Lower lobe of right lung (tissue), 2 donors: ENCODE data around the gene YTHDF1. TPM values are rescaled to one million over a fixed set of nuclear protein-coding genes. Genes with fewer than 3 reads are reported as not detected.

Experiments
- ATAC-seq, 2 donors: fragments of 200-7000 bp; cut with Tn5 transposase; one replicate each; pipeline ENCODE4 v1.9.1; 2020 to 2022; ENCODE audit warnings: mild to moderate bottlenecking in 2 of 2, moderate library complexity in 2 of 2
- DNase-seq: peaks from one replicate; pipeline ENCODE4 v3.0.0-alpha.2; 2020
- H3K27ac ChIP-seq: fragments of 200-600 bp; one replicate; pipeline ENCODE4 v1.8.0; 2022
- H3K27me3 ChIP-seq: fragments of 200-600 bp; one replicate; pipeline ENCODE4 v1.8.0; 2022; ENCODE audit warnings: low read depth
- H3K36me3 ChIP-seq: fragments of 200-600 bp; one replicate; pipeline ENCODE4 v1.8.0; 2022; ENCODE audit warnings: mild to moderate bottlenecking
- H3K4me1 ChIP-seq: fragments of 200-600 bp; one replicate; pipeline ENCODE4 v1.8.0; 2022
- H3K4me3 ChIP-seq: fragments of 200-600 bp; one replicate; pipeline ENCODE4 v1.8.0; 2022; ENCODE audit warnings: mild to moderate bottlenecking
- H3K9me3 ChIP-seq: fragments of 200-600 bp; one replicate; pipeline ENCODE4 v1.8.0; 2022
- intact Hi-C: fragments of 100-400 bp; cut with DNase I; formaldehyde crosslinking; loops from one replicate; pipeline ENCODE4 v1.11.0; 2022
- total RNA-seq: library from RNA; stranded (reverse); fragmentation: NEBNext Ultra II Directional; extraction: Animal tissue kit (Norgen Biotek cat#: 25700); gene quantifications from one replicate; pipeline ENCODE4 v1.2.1, GENCODE V29; 2021
- TF ChIP-seq, protein P1 (sequence below): fragments of 200-600 bp; IDR thresholded peaks from one replicate; pipeline ENCODE4 v1.8.0; 2022; ENCODE audit warnings: antibody characterized with exemption, mild to moderate bottlenecking
- donor health status: DM: no; HTN: yes; CAD: no; lungs with severe emphysema.

Gene YTHDF1
- total RNA-seq, 1 donor from 2014 or later, result 33.4 TPM

DNA sequence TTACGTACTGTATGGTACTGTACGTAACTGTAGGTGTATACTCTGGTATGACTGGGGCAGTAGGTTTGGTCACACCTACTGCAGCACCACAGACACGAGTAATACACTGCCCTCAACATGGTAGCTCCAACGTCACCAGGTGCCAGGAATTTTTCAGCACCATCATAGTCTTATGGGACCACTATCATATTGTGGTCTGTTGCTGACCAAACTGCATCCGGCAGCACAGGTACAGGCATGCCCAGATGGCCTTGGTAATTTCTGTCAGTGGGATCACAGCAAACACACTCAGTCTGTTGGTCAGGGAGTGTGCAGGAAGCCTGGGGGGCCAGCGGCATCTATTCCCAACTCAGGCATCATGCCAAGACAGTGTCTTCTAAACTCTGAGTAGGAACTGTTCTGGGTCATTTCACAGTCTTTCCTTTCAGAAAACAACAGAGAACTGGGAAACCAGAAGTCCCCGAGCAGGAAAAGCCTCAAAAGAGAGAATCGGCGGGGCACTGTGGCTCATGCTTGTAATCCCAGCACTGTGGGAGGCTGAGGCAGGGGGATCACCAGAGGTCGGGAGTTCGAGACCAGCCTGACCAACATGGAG lies 5.8 kb downstream of the YTHDF1 start:
- Histone ChIP-seq H3K4me3 (no peak overlapping the region), H3K27ac (no peak overlapping the region), H3K27me3 (no peaks in the 10 kb centered on the region), H3K9me3 (no peaks in the 10 kb centered on the region), H3K4me1 (peaks cover 38% of the 10 kb centered on the region), H3K36me3 (peaks cover 91% of the 10 kb centered on the region)
- TF ChIP-seq, protein P1, sequence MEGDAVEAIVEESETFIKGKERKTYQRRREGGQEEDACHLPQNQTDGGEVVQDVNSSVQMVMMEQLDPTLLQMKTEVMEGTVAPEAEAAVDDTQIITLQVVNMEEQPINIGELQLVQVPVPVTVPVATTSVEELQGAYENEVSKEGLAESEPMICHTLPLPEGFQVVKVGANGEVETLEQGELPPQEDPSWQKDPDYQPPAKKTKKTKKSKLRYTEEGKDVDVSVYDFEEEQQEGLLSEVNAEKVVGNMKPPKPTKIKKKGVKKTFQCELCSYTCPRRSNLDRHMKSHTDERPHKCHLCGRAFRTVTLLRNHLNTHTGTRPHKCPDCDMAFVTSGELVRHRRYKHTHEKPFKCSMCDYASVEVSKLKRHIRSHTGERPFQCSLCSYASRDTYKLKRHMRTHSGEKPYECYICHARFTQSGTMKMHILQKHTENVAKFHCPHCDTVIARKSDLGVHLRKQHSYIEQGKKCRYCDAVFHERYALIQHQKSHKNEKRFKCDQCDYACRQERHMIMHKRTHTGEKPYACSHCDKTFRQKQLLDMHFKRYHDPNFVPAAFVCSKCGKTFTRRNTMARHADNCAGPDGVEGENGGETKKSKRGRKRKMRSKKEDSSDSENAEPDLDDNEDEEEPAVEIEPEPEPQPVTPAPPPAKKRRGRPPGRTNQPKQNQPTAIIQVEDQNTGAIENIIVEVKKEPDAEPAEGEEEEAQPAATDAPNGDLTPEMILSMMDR, result no peak
- intact Hi-C loops, result no loop called here
- ATAC-seq (no peak), DNase-seq (no peak)

DNA sequence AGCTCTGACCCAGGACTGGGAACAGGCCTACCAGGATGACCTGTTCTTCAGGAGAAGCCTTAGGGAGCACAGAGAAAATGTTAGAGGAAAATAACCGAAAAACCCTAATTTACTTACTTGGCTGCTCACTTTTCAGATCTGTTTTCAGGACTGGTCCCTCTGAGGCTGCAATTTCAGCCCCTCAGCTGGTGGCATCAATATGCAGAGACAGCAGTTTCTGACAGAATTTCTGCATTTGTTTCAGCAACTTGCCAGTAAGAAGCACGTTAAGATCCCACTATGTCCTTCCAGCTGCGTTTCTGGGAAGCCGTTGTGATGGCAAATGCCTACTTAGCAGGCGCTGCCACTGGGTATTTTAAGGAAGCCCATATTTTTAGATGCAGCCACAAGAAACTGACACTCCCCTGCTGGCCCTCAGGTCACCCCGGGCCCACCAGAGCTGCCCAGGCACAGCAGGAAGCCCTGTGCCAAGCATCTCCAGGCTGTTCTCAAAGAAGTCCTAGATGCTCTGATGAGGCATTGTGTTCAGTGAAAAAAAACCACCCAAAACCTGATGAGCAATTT lies 7.5 kb downstream of the YTHDF1 start:
- intact Hi-C loops, result no loop called here
- peaks cover 95% of the 10 kb centered on the region for H3K36me3 ChIP-seq
- no peak overlapping the region for H3K27ac ChIP-seq
- DNase-seq (no peak), ATAC-seq (no peak)
- no peaks in the 10 kb centered on the region for H3K27me3 ChIP-seq
- TF ChIP-seq, protein P1, result no peak
- no peaks in the 10 kb centered on the region for H3K9me3 ChIP-seq
- peaks cover 21% of the 10 kb centered on the region for H3K4me1 ChIP-seq
- H3K4me3 ChIP-seq, result no peak overlapping the region

DNA sequence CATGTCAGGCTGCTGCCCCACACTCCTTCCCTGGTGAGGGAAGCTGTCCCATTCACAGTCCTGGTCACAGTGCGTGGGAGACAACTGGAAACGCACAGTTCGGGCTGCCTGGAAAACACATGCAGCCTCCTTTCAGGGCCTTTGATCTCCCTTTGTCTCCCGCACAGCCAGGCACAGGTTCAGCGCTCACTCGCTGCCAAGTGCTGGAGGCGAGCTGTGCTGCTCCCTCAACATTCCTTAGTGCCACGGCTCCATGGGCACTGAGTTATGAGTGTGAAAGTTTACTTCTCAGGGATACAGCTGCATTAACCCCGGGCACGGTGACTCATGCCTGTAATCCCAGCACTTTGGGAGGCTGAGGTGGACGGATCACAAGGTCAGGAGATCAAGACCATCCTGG lies 9.1 kb downstream of the YTHDF1 start:
- Histone ChIP-seq H3K27ac (no peak overlapping the region), H3K36me3 (peaks cover 96% of the 10 kb centered on the region), H3K4me1 (peaks cover 6% of the 10 kb centered on the region), H3K27me3 (no peaks in the 10 kb centered on the region), H3K9me3 (no peaks in the 10 kb centered on the region), H3K4me3 (no peak overlapping the region)
- DNase-seq (no peak), ATAC-seq (no peak)
- TF ChIP-seq, protein P1, result no peak
- intact Hi-C loops, result no loop called here

DNA sequence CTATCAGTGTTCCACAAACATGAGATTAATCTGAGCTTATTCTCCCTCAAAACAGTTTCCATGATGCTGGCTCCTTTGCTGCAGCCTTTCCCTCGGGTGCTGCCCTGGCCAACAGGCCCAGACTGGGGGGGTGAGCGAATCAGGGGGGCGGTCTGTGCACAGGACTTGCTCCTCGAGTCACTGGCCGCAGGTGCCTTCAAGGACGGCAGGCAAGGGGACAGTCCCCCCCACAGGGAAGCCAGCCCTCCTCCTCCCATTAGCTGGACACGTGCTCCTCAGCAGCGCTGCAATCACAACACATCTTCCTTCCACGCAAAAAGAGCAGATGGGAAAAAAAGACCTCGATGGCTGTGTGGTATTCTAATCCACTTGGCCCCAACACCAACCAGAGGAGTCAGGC lies 10.0 kb downstream of the YTHDF1 start:
- no peak overlapping the region for H3K27ac ChIP-seq
- TF ChIP-seq, protein P1, result no peak
- intact Hi-C loops, result no loop called here
- H3K9me3 ChIP-seq, result no peaks in the 10 kb centered on the region
- no peaks in the 10 kb centered on the region for H3K4me1 ChIP-seq
- no peaks in the 10 kb centered on the region for H3K27me3 ChIP-seq
- no peak overlapping the region for H3K4me3 ChIP-seq
- no peak for DNase-seq
- no peak for ATAC-seq
- peaks cover 98% of the 10 kb centered on the region for H3K36me3 ChIP-seq

DNA sequence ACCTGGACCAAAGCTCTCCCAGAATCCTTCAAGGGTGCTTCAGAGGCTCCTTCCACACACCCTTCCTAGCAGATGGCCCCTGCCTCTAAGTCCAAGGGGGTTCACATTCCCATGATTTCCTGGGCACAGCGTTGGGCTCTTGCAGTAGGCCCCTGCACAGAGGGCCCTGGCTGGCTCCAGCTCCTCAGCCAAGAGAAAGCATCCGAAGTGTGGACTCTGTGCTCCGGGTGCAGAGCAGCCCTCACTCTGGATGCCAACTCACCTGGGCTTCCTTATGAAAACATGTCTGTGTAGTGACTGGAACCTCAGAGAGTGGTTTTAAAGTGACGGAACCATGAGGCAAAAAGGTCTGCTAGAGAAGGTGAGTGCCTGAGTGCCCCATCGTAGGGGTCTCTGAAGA lies 11.6 kb downstream of the YTHDF1 start:
- H3K4me1 ChIP-seq, result no peaks in the 10 kb centered on the region
- TF ChIP-seq, protein P1, result no peak
- no peak overlapping the region for H3K27ac ChIP-seq
- no peak for DNase-seq
- intact Hi-C loops, result no loop called here
- H3K4me3 ChIP-seq, result no peak overlapping the region
- no peaks in the 10 kb centered on the region for H3K27me3 ChIP-seq
- peak in 1 of 2 donors; percentile 6 for ATAC-seq
- no peaks in the 10 kb centered on the region for H3K9me3 ChIP-seq
- H3K36me3 ChIP-seq, result peaks cover 92% of the 10 kb centered on the region
